Ureter (tissue), 1 donor: Measurements from ENCODE around the gene VSIG4. TPM values are rescaled to one million over a fixed set of nuclear protein-coding genes. Genes with fewer than 3 reads are reported as not detected.

Experiments used
- DNase-seq: peaks from one replicate; pipeline ENCODE4 v3.0.0-alpha.2; 2020; ENCODE audit warnings: low spot score
- total RNA-seq: library from RNA; stranded (reverse); gene quantifications from one replicate; pipeline ENCODE4 v1.2.4, GENCODE V29; 2023
- donor health status: DM: yes; HTN: yes; CAD: no.

VSIG4 gene
- total RNA-seq, 1 donor from 2014 or later: 23.4 TPM

DNA sequence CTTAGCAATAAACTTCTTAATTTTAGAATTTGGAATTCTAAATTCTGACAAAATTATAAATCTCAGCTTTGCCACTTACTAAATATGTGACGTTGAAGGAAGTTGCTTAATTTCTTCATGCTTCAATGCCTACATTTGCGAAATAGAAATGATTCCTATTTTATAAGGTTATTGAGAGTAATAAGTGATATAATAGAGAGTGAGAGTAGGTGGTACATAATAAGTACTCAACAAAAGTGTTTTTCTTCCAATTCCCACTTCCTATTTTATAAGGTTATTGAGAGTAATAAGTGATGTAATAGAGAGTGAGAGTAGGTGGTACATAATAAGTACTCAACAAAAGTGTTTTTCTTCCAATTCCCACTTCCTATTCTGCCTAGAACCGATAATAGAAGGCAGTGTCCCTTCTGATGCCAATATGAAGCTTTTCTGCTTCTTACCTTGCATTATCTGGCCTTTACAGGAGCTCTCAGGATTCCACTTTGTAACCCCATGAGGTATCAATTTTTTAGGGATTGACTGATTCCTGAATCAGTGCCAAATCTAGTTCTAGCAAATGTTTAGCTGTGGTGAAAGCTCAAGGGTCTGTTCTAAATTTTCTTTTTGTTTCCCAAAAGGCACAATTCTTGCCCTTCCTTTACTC, 31.4 kb downstream of the VSIG4 start:
- no peak for DNase-seq

- DNase-seq: no peak
These were observed 32.0 kb downstream of the VSIG4 start for GRCh38 chrX:66007851-66008250.

- DNase-seq: no peak
These were observed 33.9 kb downstream of the VSIG4 start for GRCh38 chrX:66005830-66006449.

DNA sequence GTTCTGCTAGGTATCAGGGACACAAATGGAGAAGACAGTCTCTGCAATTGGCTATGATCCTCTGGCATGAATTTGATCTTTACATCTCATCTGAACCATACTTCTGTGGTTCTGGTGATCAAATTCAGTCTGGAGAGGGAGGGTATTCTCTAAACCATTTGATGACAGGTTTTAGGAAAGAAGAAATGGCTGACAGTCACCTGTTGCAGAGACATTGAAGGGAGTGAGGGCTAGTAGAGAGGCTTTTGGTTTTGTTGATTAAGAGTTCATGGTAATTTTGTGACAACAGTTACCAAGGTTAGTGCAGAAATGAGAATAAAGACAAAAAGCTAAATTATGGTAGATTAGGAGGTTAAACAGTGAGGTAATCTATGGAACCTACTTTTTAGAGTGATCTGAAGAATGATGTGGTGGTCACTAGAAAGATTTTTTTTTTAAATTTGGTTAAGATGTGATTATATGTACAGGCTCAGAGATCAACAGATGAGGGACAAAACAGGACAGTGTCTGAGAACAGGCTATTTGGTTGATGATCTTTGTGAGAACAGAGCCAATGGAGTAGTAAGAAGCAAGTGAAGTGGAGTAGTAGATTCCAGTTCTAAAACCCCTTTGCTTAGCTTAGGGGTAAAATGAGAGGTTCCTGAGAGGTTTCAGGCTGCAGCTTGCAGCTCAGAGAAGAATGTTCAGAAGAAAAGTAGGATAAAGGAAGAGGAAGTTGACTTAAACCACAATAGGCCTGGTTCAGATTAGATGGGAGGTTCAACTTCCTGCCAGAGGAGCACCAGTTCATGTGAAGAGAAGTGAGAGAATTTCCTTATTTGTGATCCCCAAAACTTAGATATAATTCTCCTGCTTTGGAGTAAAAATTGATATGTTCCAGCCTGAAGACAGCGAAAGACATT, 34.7 kb downstream of the VSIG4 start:
- DNase-seq: no peak

- no peak for DNase-seq
These were observed 36.8 kb downstream of the VSIG4 start for GRCh38 chrX:66002824-66003680.

GRCh38 chrX:66001596-66001995, 38.3 kb downstream of the VSIG4 start:
- DNase-seq: no peak

DNA sequence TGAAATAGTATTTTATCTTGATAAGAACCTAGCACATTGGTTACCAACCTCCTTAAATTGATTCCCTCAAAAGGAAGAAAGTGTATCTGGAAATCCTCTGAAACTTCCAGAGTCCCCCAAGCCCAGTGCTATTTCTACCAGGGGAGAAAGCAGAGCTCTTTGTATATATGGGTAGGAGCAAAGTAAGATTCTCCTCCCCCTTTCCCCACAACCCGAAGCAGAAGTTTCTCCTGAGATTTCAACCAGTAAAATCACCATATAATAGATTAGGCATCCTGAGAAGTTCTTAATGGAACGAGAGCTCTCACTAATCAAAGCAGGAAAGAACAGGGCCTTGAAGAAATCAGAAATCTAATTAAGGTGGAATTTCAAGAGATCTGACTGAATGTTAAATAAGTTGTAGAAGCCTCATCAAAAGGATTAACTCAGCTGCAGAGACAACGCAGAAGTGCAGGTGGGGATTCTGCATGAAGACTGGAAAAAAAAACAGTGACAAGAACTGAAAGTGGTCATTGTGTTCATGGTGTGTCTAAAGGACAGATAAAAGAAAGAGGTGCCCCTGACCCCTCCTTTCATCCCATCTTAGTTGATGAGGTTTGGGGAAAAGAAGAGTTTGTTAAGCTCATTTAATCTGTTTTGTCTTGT, 39.1 kb downstream of the VSIG4 start:
- DNase-seq: no peak

DNA sequence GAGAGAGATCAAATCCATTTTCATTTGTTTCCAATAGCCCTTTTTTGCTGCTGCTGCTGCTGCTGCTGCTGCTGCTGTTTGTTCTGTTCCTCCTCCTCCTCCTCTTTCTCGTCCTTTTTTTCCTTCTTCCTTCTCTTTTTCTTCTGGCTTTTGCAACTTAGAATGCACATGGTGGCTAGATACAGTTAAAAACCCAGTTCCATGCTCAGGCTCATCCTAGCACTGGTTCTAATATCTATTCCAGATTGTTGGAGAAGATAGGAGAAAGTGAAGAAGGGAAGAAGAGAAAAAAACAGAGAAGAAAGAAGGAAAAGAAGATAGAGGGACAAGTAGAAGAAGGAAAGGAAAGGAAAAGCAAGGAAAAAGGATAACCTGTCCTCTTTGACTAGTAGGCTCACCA, 39.7 kb downstream of the VSIG4 start:
- DNase-seq: no peak

DNA sequence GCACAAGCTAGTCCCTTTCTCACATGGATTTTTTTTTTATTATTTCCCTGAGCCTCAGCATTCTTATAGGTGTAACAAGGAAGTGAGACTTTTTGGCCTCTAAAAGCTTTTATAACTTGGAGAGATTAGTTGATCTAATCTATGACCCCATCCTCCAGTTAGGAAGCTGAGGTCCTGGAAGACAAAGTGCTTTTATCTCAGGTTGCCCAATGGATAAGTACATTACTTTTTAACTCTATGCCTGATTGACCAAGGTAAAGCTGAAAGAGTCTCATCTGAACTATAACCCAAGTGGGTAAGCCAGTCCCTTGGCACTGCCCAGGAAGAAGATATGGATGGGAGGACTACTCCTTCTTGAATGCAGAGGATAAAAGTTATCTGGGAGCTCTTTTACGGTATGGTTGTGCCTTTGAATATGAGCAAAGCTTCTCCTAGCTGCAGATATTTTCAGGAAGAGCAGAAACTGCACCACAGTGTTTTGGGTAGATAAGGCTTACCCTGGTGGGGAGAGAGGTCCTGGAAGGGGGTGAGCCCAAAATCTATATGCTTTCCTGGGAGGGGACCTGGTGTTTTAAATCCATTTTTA, 40.2 kb downstream of the VSIG4 start:
- DNase-seq: no peak

DNA sequence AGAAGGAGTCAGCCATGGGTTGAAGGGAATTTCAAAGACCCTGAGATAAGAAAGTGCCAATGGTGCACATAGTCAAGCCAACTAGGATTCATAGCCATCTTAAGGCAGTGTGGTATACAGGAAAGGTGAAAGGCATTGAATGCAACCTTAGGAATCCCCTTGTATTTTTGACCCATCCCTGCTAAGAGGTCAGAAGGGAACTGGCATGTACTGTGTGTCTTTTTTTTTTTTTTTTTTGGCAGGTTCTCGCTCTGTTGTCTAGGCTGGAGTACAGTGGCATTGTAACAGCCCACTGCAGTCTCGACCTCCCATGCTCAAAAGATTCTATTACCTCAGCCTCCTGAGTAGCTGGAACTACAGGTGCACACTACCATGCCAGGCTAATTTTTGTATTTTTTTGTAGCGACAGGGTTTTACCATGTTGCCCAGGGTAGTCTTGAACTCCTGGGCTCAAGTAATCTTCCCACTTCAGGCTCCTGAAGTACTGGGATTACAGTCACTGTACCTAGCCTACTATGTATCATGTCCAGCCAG, 40.8 kb downstream of the VSIG4 start:
- DNase-seq: no peak

- no peak for DNase-seq
These were observed 41.7 kb downstream of the VSIG4 start for GRCh38 chrX:65997978-65998717.

DNA sequence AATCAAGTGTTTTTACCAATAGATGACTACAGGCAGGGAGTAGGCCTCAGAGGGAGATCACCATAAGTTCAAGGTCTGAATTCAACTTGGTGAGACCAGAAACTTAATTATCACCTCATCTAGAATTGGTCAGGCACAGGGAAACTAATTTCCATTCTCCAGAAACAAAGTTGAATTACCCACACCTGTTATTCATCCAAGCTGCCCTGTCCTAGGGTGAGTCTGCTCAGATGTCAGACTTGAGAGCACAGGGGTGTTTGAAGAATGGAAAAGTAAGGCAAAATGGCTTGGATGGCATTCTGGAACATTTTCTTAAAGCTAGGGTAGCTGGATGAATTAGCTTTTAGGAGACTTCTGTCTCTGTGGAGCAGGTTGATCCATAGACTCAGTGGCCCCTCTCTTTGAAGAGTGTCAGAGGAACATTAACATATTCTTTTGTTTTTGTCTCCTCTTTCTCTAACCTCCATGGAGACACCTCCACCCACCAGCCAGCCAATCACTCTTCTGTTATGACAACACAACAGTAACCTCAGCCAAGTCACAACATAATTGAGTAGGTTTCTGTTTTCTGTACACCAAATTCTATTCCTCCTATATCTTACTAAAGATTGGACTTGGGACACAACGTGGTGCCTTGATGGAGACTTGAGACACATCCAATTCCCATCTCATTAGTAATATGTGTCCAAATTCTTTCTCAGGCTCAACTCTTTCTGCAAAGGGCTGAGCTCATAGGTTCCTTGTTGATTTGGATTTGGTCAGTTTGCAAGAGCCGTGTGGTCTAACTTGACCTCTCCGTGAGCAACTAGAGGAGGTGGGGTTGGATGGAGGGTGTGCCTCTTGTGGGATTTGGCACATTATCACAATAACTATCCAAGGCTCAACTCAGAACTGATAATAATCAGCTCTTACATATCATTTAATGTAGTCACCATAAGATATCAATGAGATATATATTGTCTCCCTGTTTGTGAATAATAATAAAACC, 45.1 kb downstream of the VSIG4 start:
- DNase-seq: no peak

GRCh38 chrX:65993915-65994460, 45.9 kb downstream of the VSIG4 start:
- no peak for DNase-seq

- no peak for DNase-seq
These were observed 46.5 kb downstream of the VSIG4 start for GRCh38 chrX:65993332-65993731.

DNA sequence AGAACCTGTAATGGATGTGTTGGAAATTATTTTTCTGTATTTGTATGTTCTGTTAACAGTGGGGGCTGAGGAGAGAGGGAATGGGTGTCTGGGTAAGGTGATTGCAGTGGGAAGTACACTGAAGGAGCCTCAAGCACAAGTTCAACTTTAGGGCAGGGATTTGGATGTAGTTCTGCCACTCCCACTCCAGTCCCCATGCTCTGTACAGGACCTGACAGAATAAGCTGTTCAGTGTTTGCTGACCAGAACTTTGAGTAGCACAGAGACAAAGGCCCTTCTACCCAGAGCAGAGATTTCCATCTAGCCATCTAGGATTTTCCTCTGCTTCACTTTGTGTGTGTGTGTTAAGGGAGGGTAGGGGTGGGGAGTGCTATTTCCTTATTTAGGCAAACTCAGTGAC, 49.2 kb downstream of the VSIG4 start:
- DNase-seq: no peak

DNA sequence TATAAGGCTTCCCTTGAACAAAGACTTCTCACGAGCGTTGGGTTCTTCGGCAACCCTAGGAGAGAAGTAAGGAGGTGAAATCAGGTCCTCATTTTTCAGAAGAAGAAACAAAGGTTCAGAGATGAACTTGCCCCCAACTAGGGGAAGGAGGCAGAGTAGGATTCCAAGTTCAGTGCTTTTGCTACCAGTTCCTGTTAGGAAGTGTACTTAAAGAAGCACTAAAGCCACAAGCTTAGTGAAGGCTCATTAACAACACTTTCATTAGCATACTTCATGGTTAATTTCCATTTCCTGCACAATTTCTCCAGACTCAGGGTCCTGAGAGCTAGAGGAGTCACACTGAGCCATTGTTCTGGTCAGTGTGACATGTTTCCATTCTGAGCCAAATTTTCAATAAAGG, 52.1 kb downstream of the VSIG4 start:
- no peak for DNase-seq

DNA sequence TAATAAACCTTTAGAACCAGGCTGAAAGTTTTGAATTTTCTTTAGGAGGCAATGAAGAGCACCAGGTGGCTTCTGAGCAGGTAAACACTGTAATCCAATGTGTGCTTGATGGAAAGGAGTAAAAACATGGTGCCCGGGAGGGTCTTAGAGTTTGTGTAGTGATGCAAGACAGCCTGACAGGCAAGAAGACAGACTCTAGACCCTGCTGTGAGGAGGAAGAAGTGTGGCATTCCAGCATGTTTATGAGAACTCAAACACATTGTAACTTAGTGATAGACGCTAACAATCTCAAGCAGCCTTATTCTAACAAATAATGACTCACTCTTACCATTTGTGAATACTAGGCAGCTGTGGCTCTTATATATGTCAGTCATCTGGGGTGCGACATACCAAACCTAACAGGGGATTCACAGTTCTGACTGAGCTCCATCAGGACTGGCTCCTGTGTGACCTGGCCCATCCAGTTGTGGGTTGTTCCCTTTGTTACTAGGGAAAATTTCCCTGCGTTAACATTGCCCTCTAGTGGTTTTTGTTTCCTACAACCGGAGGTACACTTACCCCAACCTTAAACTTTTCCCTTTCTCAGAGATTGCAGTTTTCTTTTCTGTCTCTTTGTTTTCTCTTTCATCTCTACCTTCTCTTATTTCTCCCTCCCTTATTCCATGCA, 53.8 kb downstream of the VSIG4 start:
- DNase-seq: peak; percentile 44

GRCh38 chrX:65985211-65985610, 54.7 kb downstream of the VSIG4 start:
- no peak for DNase-seq
